Vagina (tissue), 2 donors: ENCODE results near the gene MYO9A. TPM values are rescaled to one million over a fixed set of nuclear protein-coding genes. Genes with fewer than 3 reads are reported as not detected.

Experiments
- DNase-seq, 2 donors: peaks; one replicate each; pipeline ENCODE4 v3.0.0-alpha.2; 2017; ENCODE audit errors: extremely low spot score in 2 of 2
- H3K27ac ChIP-seq: fragments of 200-600 bp; sonication (generic); one replicate; pipeline ENCODE4 v1.5.1; 2019
- H3K27me3 ChIP-seq: fragments of 200-600 bp; sonication (generic); one replicate; pipeline ENCODE4 v1.5.1; 2019
- H3K36me3 ChIP-seq, 2 donors: fragments of 200-600 bp; sonication (generic); one replicate each; pipeline ENCODE4 v1.5.1; 2017 to 2019
- H3K4me1 ChIP-seq: fragments of 200-600 bp; sonication (generic); one replicate; pipeline ENCODE4 v1.5.1; 2019
- H3K4me3 ChIP-seq, 2 donors: fragments of 200-600 bp; sonication (generic); 1 replicate in 1 of 2; 2 replicates in 1 of 2; pipeline ENCODE4 v1.5.1; 2016 to 2019
- H3K9me3 ChIP-seq: fragments of 200-600 bp; sonication (generic); one replicate; pipeline ENCODE4 v1.5.1; 2019
- POLR2A ChIP-seq, 2 donors: fragments of 450-650 bp; IDR thresholded peaks; one replicate each; pipeline ENCODE4 v1.6.1; 2017; ENCODE audit warnings: antibody characterized with exemption in 2 of 2, mild to moderate bottlenecking in 2 of 2, moderate library complexity in 2 of 2
- POLR2AphosphoS5 ChIP-seq, 2 donors: sonication (generic); formaldehyde crosslinking; IDR thresholded peaks; one replicate each; pipeline ENCODE4 v1.9.0; 2017; ENCODE audit warnings: antibody characterized with exemption in 2 of 2, mild to moderate bottlenecking in 2 of 2, low read depth in 1 of 2; ENCODE audit not compliant: insufficient read depth in 1 of 2
- intact Hi-C: fragments of 100-400 bp; cut with DNase I; formaldehyde crosslinking; loops from one replicate; pipeline ENCODE4 v1.15.1; 2023
- total RNA-seq: library from RNA; depleted of rRNA; stranded (reverse); fragments of >200 nt; gene quantifications from one replicate; pipeline ENCODE4 v1.2.3, GENCODE V29; 2016
- TF ChIP-seq, protein P1 (sequence below), 3 experiments: fragments of 450-650 bp in 2 of 3; fragments of 200-600 bp in 1 of 3; sonication (generic) in 1 of 3; IDR thresholded peaks; one replicate each; pipeline ENCODE4 v1.5.1; 2017 to 2019; ENCODE audit warnings: antibody characterized with exemption in 3 of 3, mild to moderate bottlenecking in 2 of 3, moderate library complexity in 2 of 3

MYO9A gene
- total RNA-seq, 1 donor from 2014 or later = 50.3 TPM

DNA sequence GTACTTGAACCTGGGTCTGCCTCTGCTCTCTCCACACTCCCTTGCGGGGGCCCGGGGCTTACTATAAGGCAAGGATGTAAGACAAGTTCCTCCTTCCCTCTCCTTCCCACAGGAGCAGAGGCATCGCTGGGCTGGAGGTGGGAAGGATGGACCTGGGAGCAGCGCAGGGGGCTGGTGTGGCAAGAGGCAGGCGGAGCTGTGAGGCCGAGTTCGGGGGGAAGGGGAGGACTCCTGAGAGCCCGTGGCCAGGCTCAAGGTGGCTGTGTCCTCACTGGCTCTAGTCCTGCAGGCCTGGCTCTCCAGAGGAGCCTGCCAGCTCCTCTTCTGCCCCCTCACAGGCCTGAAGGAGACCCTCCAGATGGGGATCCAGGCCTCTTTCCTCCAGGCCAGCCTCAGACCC lies 308.6 kb downstream of the MYO9A start:
- no peaks in the 10 kb centered on the region for H3K36me3 ChIP-seq
- no peaks in the 10 kb centered on the region for H3K27me3 ChIP-seq
- H3K27ac ChIP-seq = no peak overlapping the region
- H3K4me1 ChIP-seq = no peaks in the 10 kb centered on the region
- intact Hi-C loops = loop anchor here (10.0 kb wide), 2 partner anchors 75 to 365 kb away; no protein-coding TSS in a partner anchor
- TF ChIP-seq, protein P1, sequence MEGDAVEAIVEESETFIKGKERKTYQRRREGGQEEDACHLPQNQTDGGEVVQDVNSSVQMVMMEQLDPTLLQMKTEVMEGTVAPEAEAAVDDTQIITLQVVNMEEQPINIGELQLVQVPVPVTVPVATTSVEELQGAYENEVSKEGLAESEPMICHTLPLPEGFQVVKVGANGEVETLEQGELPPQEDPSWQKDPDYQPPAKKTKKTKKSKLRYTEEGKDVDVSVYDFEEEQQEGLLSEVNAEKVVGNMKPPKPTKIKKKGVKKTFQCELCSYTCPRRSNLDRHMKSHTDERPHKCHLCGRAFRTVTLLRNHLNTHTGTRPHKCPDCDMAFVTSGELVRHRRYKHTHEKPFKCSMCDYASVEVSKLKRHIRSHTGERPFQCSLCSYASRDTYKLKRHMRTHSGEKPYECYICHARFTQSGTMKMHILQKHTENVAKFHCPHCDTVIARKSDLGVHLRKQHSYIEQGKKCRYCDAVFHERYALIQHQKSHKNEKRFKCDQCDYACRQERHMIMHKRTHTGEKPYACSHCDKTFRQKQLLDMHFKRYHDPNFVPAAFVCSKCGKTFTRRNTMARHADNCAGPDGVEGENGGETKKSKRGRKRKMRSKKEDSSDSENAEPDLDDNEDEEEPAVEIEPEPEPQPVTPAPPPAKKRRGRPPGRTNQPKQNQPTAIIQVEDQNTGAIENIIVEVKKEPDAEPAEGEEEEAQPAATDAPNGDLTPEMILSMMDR (IDR thresholded peaks at IDR 0.05) = no peak
- TF ChIP-seq POLR2A (IDR thresholded peaks at IDR 0.05) = no peak
- no peak for TF ChIP-seq POLR2AphosphoS5 (IDR thresholded peaks at IDR 0.05; ENCODE audit: insufficient read depth in 1 of 2, low read depth in 1 of 2)
- H3K9me3 ChIP-seq = no peaks in the 10 kb centered on the region
- H3K4me3 ChIP-seq = no peak overlapping the region
- DNase-seq = no peak

DNA sequence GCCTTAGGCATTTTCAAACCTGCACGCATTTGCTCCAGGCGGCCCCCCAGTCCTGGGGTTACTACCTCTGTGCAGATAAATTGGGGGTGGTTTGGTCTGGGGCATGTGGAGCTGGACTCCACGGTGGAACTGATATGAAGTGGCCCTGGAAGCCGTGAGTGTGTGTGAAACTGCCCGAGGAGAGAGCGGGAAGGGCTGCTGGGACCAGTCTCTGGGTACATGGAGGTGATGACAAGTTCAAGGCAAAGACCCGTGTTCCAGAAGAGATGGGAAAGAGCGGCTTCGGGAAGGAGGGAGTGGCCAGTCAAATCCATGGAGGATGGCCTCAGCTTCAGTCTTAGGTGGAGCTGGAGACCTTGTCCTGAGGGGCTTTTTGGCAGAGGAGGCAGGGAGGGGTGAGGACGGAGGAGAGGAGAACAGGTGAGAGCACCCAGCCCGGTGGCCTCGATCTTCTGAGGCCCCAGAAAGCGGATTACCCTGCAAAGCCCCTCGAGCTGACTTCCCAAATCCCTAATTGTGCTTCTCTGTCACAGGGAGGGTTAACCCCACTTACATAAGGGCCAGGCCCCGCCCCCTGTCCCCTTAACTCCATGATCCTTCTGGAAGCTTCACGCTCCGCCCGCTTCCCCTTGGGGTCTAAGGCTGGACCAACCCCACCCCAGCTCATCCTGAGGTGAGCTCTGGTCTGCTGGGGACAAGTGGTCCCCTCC lies 309.5 kb downstream of the MYO9A start:
- no peak for TF ChIP-seq POLR2A (IDR thresholded peaks at IDR 0.05)
- TF ChIP-seq, protein P1 (IDR thresholded peaks at IDR 0.05) = no peak
- TF ChIP-seq POLR2AphosphoS5 (IDR thresholded peaks at IDR 0.05; ENCODE audit: insufficient read depth in 1 of 2, low read depth in 1 of 2) = no peak
- Histone ChIP-seq H3K36me3 (no peaks in the 10 kb centered on the region), H3K4me1 (no peaks in the 10 kb centered on the region), H3K27me3 (no peaks in the 10 kb centered on the region), H3K4me3 (no peak overlapping the region), H3K27ac (no peak overlapping the region), H3K9me3 (no peaks in the 10 kb centered on the region)
- intact Hi-C loops = loop anchor here (10.0 kb wide), 2 partner anchors 74 to 364 kb away; no protein-coding TSS in a partner anchor
- DNase-seq = no peak

- Histone ChIP-seq H3K9me3 (no peaks in the 10 kb centered on the region), H3K27ac (no peak overlapping the region), H3K36me3 (no peaks in the 10 kb centered on the region), H3K27me3 (no peaks in the 10 kb centered on the region), H3K4me1 (no peaks in the 10 kb centered on the region), H3K4me3 (no peak overlapping the region)
- TF ChIP-seq POLR2AphosphoS5 (IDR thresholded peaks at IDR 0.05; ENCODE audit: insufficient read depth in 1 of 2, low read depth in 1 of 2) (no peak), POLR2A (IDR thresholded peaks at IDR 0.05) (no peak)
- TF ChIP-seq, protein P1 (IDR thresholded peaks at IDR 0.05) = no peak
- intact Hi-C loops = loop anchor here (10.0 kb wide), 2 partner anchors 73 to 363 kb away; no protein-coding TSS in a partner anchor
- no peak for DNase-seq
Observed at GRCh38 chr15:71807691-71808091, 310.3 kb downstream of the MYO9A start.

GRCh38 chr15:71807125-71807629 lies 310.8 kb downstream of the MYO9A start:
- Histone ChIP-seq H3K27me3 (no peaks in the 10 kb centered on the region), H3K4me1 (no peaks in the 10 kb centered on the region), H3K27ac (no peak overlapping the region), H3K9me3 (no peaks in the 10 kb centered on the region), H3K4me3 (no peak overlapping the region), H3K36me3 (no peaks in the 10 kb centered on the region)
- no peak for DNase-seq
- intact Hi-C loops = loop anchor here (10.0 kb wide), 2 partner anchors 72 to 362 kb away; no protein-coding TSS in a partner anchor
- TF ChIP-seq POLR2A (IDR thresholded peaks at IDR 0.05) (no peak), POLR2AphosphoS5 (IDR thresholded peaks at IDR 0.05; ENCODE audit: insufficient read depth in 1 of 2, low read depth in 1 of 2) (no peak)
- TF ChIP-seq, protein P1 (IDR thresholded peaks at IDR 0.05) = no peak

- no peaks in the 10 kb centered on the region for H3K27me3 ChIP-seq
- H3K27ac ChIP-seq = no peak overlapping the region
- no peak for DNase-seq
- H3K36me3 ChIP-seq = no peaks in the 10 kb centered on the region
- no peak overlapping the region for H3K4me3 ChIP-seq
- H3K9me3 ChIP-seq = no peaks in the 10 kb centered on the region
- TF ChIP-seq, protein P1 (IDR thresholded peaks at IDR 0.05) = no peak
- TF ChIP-seq POLR2AphosphoS5 (IDR thresholded peaks at IDR 0.05; ENCODE audit: insufficient read depth in 1 of 2, low read depth in 1 of 2) = no peak
- TF ChIP-seq POLR2A (IDR thresholded peaks at IDR 0.05) = no peak
- intact Hi-C loops = loop anchor here (10.0 kb wide), 2 partner anchors 72 to 362 kb away; no protein-coding TSS in a partner anchor
- no peaks in the 10 kb centered on the region for H3K4me1 ChIP-seq
Observed at GRCh38 chr15:71806452-71806931, 311.5 kb downstream of the MYO9A start.
